ENCODE results near the gene CACUL1.
"Not testable (repeated sequence)": the region's sequence is repeated elsewhere in the genome, so short reads cannot be mapped to it uniquely, and the experiment has no call there.

The CACUL1 gene

GRCh38 chr10:118687472-118687871, 67.3 kb downstream of the CACUL1 start:
- DNase-seq (ENCODE audit: low spot score): no peak

- no peak for DNase-seq (ENCODE audit: low spot score)
These were observed 72.2 kb downstream of the CACUL1 start for GRCh38 chr10:118682533-118682932.

- no peak for DNase-seq (ENCODE audit: low spot score)
These were observed 74.6 kb downstream of the CACUL1 start for GRCh38 chr10:118680197-118680596.

GRCh38 chr10:118674226-118674919, 80.4 kb downstream of the CACUL1 start:
- DNase-seq (ENCODE audit: low spot score): no peak

- DNase-seq (ENCODE audit: low spot score): no peak
These were observed 81.7 kb downstream of the CACUL1 start for GRCh38 chr10:118672766-118673715.

- no peak for DNase-seq (ENCODE audit: low spot score)
These were observed 82.6 kb downstream of the CACUL1 start for GRCh38 chr10:118672153-118672552.

- DNase-seq (ENCODE audit: low spot score): not testable (repeated sequence)
These were observed 83.5 kb downstream of the CACUL1 start for GRCh38 chr10:118671221-118671620.

- no peak for DNase-seq (ENCODE audit: low spot score)
These were observed 84.2 kb downstream of the CACUL1 start for GRCh38 chr10:118670472-118671124.

GRCh38 chr10:118669835-118670234, 84.9 kb downstream of the CACUL1 start:
- no peak for DNase-seq (ENCODE audit: low spot score)

- no peak for DNase-seq (ENCODE audit: low spot score)
These were observed 85.6 kb downstream of the CACUL1 start for GRCh38 chr10:118669020-118669791.

GRCh38 chr10:118668228-118668952, 86.4 kb downstream of the CACUL1 start:
- no peak for DNase-seq (ENCODE audit: low spot score)

GRCh38 chr10:118667732-118668131, 87.0 kb downstream of the CACUL1 start:
- DNase-seq (ENCODE audit: low spot score): no peak

- no peak for DNase-seq (ENCODE audit: low spot score)
These were observed 88.4 kb downstream of the CACUL1 start for GRCh38 chr10:118666350-118666749.

GRCh38 chr10:118664321-118664720, 90.4 kb downstream of the CACUL1 start:
- no peak for DNase-seq (ENCODE audit: low spot score)

- no peak for DNase-seq (ENCODE audit: low spot score)
These were observed 91.6 kb downstream of the CACUL1 start for GRCh38 chr10:118663176-118663575.

GRCh38 chr10:118662228-118663035, 92.3 kb downstream of the CACUL1 start:
- no peak for DNase-seq (ENCODE audit: low spot score)

GRCh38 chr10:118658762-118659161, 96.0 kb downstream of the CACUL1 start:
- no peak for DNase-seq (ENCODE audit: low spot score)

- DNase-seq (ENCODE audit: low spot score): not testable (repeated sequence)
These were observed 96.6 kb downstream of the CACUL1 start for GRCh38 chr10:118658168-118658567.

- not testable (repeated sequence) for DNase-seq (ENCODE audit: low spot score)
These were observed 109.5 kb downstream of the CACUL1 start for GRCh38 chr10:118645294-118645693.

GRCh38 chr10:118642228-118642627, 112.5 kb downstream of the CACUL1 start:
- DNase-seq (ENCODE audit: low spot score): no peak
